ENCODE measurements around the gene PATJ. TPM values are rescaled to one million over a fixed set of nuclear protein-coding genes. Genes with fewer than 3 reads are reported as not detected.

Gene PATJ
- polyA plus RNA-seq, 1 donor (not counting 4 experiments of a cell fraction or from before 2014, with no cell fraction given): 28.1 TPM

DNA sequence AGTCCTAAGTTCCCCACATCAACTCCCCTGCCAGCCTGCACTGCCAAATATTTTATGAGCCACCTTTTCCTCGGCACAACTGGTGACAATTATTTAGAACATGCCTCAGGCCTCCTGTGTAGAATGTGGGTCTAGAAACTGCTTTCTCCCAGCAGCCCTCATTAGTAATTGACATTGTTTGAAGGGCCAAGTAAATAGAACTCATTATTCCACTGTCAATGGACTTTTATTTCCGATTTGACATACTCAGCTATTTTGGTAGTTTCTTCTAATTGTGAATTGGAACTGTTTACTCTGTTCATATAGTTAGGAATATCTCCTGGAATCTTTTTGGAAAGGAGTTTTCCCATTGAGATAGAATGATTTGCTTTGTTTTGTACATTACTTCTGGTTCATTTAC is 283.6 kb downstream of the PATJ start:
- H3K9me3 ChIP-seq (ENCODE audit: control insufficient read depth, low read depth, low read length): no peaks in the 10 kb centered on the region
- no peak for FAIRE-seq
- dilution Hi-C loops (cut with MboI; ENCODE audit: extremely low pct_ligation_motif_present, low sequenced_read_pairs): no loop called here

DNA sequence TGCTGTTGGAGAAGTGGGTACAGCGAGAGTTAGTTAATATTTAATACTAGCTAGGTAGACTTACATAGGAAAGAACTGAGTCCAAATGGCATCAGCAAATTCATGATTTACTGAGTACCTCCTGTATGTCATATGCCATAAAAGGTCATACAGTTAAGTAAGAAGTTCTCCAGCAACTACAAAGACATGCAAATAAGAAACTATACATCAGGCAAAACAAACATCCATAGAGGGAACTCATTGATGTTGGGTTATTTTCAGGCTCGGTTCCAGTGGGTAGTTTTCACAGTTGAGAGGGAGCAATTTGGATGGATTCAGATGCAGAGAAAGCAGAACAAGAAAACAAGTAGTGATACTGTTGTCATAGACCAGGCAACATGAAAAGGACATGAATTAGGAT is 287.4 kb downstream of the PATJ start:
- FAIRE-seq (no peak), DNase-seq (ENCODE audit: low read depth, low spot score) (no peak)
- Histone ChIP-seq H3K27ac (ENCODE audit: control insufficient read depth, insufficient read depth, low read length) (no peak overlapping the region), H3K27me3 (ENCODE audit: control insufficient read depth, extremely low read depth, insufficient read depth, low read length) (no peaks in the 10 kb centered on the region), H3K4me2 (ENCODE audit: control insufficient read depth, extremely low read depth, insufficient read depth, low read depth, low read length) (no peak overlapping the region), H3K9ac (ENCODE audit: control insufficient read depth, extremely low read depth, insufficient read depth, low read length) (no peak overlapping the region), H3K36me3 (ENCODE audit: control insufficient read depth in 2 of 2, extremely low read depth in 1 of 2, insufficient read depth in 2 of 2, low read length in 2 of 2) (peaks cover 7 to 8% of the 10 kb centered on the region in 2 experiments), H3K4me1 (ENCODE audit: control insufficient read depth, extremely low read depth, insufficient read depth, low read length) (no peaks in the 10 kb centered on the region), H3K79me2 (ENCODE audit: control insufficient read depth, insufficient read depth, low read length) (no peaks in the 10 kb centered on the region), H4K20me1 (ENCODE audit: control insufficient read depth, extremely low read depth, insufficient read depth, low read length) (no peaks in the 10 kb centered on the region), H3K9me1 (ENCODE audit: control insufficient read depth, extremely low read depth, insufficient read depth, low read length) (peaks cover 3% of the 10 kb centered on the region), H2AFZ (ENCODE audit: control insufficient read depth, low read length) (no peak overlapping the region), H3K9me3 (ENCODE audit: control insufficient read depth, low read depth, low read length) (no peaks in the 10 kb centered on the region), H3K4me3 (ENCODE audit: control insufficient read depth in 2 of 3, extremely low read depth in 1 of 3, insufficient read depth in 2 of 3, low read depth in 1 of 3, low read length in 3 of 3) (no peak overlapping the region)
- no peak for TF ChIP-seq EZH2 (IDR thresholded peaks at IDR 0.05; ENCODE audit: low read length)
- TF ChIP-seq, protein P1, sequence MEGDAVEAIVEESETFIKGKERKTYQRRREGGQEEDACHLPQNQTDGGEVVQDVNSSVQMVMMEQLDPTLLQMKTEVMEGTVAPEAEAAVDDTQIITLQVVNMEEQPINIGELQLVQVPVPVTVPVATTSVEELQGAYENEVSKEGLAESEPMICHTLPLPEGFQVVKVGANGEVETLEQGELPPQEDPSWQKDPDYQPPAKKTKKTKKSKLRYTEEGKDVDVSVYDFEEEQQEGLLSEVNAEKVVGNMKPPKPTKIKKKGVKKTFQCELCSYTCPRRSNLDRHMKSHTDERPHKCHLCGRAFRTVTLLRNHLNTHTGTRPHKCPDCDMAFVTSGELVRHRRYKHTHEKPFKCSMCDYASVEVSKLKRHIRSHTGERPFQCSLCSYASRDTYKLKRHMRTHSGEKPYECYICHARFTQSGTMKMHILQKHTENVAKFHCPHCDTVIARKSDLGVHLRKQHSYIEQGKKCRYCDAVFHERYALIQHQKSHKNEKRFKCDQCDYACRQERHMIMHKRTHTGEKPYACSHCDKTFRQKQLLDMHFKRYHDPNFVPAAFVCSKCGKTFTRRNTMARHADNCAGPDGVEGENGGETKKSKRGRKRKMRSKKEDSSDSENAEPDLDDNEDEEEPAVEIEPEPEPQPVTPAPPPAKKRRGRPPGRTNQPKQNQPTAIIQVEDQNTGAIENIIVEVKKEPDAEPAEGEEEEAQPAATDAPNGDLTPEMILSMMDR (optimal IDR thresholded peaks at IDR 0.05 in 1 of 3, IDR thresholded peaks at IDR 0.05 in 1 of 3, conservative IDR thresholded peaks at IDR 0.05 in 1 of 3; ENCODE audit: extremely low read depth in 1 of 3, insufficient read depth in 2 of 3, low read length in 3 of 3): no peak
- dilution Hi-C loops (cut with MboI; ENCODE audit: extremely low pct_ligation_motif_present, low sequenced_read_pairs): no loop called here

More for the DNA sequence above, 283.6 kb downstream of the PATJ start:
- no peaks in the 10 kb centered on the region for H3K79me2 ChIP-seq (ENCODE audit: control insufficient read depth, insufficient read depth, low read length)
- no peak overlapping the region for H2AFZ ChIP-seq (ENCODE audit: control insufficient read depth, low read length)
- H3K27ac ChIP-seq (ENCODE audit: control insufficient read depth, insufficient read depth, low read length): no peak overlapping the region
- DNase-seq (ENCODE audit: low read depth, low spot score): no peak
- H3K4me1 ChIP-seq (ENCODE audit: control insufficient read depth, extremely low read depth, insufficient read depth, low read length): no peaks in the 10 kb centered on the region
- no peak overlapping the region for H3K4me2 ChIP-seq (ENCODE audit: control insufficient read depth, extremely low read depth, insufficient read depth, low read depth, low read length)
- no peak for TF ChIP-seq EZH2 (IDR thresholded peaks at IDR 0.05; ENCODE audit: low read length)
- TF ChIP-seq, protein P1 (optimal IDR thresholded peaks at IDR 0.05 in 1 of 3, IDR thresholded peaks at IDR 0.05 in 1 of 3, conservative IDR thresholded peaks at IDR 0.05 in 1 of 3; ENCODE audit: extremely low read depth in 1 of 3, insufficient read depth in 2 of 3, low read length in 3 of 3): no peak
- H3K4me3 ChIP-seq (ENCODE audit: control insufficient read depth in 2 of 3, extremely low read depth in 1 of 3, insufficient read depth in 2 of 3, low read depth in 1 of 3, low read length in 3 of 3): no peak overlapping the region
- H4K20me1 ChIP-seq (ENCODE audit: control insufficient read depth, extremely low read depth, insufficient read depth, low read length): no peaks in the 10 kb centered on the region
- H3K9ac ChIP-seq (ENCODE audit: control insufficient read depth, extremely low read depth, insufficient read depth, low read length): no peak overlapping the region
- peaks cover under 1 to 3% of the 10 kb centered on the region in 2 experiments for H3K36me3 ChIP-seq (ENCODE audit: control insufficient read depth in 2 of 2, extremely low read depth in 1 of 2, insufficient read depth in 2 of 2, low read length in 2 of 2)
- no peaks in the 10 kb centered on the region for H3K27me3 ChIP-seq (ENCODE audit: control insufficient read depth, extremely low read depth, insufficient read depth, low read length)
- H3K9me1 ChIP-seq (ENCODE audit: control insufficient read depth, extremely low read depth, insufficient read depth, low read length): no peaks in the 10 kb centered on the region

Measured in keratinocyte (primary cell).